GM18951 (cell line): ENCODE measurements around the gene FASN.

Experiments
- POLR2A ChIP-seq: IDR thresholded peaks from 4 replicates; pipeline ENCODE4 v1.6.1; 2011; ENCODE audit warnings: mild to moderate bottlenecking; ENCODE audit not compliant: insufficient read length, insufficient read depth; ENCODE audit errors: extremely low read depth
- in situ Hi-C: fragments of 300-500 bp; cut with MboI; formaldehyde crosslinking; loops from one replicate; pipeline ENCODE4 v1.12.0; 2022; ENCODE audit warnings: low sequenced_read_pairs, mixed read lengths, inconsistent platforms; ENCODE audit not compliant: unreplicated experiment

The FASN gene

DNA sequence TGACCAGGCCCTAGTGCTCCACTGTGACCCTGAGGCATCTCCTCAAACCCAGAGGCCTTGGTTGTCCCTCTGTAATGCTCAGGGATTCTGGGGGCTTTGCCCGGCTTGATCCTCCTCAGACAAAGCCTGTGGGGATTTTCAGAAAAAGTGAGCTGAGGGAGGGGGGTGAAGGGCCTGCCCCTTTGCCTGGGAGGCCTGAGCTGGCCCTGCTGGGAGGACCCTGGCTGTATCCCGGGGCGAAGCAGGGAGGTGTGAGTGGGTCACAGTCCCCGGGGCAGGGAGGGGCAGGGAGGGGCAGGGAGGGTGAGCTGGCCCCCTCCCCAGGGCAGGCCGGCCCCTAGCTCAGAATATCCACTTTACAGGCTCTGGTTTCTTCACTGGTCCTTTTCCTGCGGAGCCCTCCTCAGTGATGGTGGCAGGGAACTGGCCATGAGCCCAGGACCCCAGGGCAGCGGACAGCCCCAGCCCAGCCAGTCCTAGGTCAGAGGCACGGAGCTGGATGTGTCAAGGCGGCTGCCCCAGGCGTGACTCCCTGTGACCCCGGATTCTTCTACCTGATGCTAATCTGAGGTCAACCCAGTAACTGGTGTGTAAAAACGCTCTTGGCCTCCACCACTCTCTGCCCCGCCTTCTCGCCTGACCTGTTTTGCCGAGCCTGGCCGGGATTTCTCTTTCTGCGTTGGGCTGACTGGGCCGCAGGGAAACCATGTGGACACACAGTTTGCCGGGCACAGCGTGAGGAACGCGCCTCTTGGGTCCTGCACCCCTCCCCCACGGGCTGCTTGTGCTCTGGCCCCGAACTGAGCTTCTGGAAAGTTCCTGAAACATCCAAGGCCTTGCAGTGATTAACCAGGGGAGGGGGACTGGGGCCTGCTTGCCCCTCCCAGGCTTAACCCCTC is 5.8 kb upstream of the FASN start:
- in situ Hi-C loops: no loop called here
- no peak for TF ChIP-seq POLR2A

DNA sequence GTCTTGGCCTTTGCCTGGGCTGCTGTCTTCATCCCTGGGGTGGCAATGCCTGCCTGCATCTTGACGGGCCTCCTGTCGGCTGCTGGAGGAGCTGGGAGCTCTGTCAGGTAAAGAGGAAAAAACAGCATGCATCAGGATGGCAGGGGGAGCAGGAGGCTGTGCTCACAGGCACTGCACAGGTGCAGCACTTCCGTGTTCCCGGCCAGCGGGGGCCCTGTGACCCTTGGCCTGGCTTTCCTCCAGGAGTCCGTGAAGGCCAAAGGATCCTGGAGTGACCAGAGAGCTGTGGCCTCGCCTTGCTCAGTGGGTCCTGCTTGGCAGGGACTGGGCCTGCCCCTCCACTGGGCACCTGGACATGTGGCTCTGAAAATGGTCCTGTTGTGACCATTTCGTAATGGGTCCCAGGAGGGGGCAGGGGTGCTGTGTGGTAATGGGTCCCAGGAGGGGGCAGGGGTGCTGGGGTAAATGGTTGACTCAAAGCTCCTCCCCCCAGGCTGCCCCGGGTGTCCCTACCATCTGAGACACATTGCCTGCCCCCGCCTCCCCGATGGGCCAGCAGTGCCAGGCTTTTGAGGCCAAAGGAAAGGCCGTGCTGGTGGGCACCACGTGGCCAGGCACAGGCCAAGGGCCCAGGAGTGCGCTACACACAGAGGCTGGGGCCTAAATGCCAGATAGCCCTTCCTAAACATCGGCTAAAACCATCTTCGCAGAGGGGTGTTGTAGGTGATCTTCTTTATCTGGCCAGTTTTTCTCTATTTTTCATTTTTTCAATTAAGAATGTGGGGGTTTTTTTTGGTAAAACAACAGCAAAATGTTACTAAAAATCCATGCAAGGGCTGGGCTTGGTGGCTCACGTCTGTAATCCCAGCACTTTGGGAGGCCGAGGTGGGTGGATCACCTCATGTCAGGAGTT is 4.0 kb upstream of the FASN start:
- in situ Hi-C loops: no loop called here
- no peak for TF ChIP-seq POLR2A

DNA sequence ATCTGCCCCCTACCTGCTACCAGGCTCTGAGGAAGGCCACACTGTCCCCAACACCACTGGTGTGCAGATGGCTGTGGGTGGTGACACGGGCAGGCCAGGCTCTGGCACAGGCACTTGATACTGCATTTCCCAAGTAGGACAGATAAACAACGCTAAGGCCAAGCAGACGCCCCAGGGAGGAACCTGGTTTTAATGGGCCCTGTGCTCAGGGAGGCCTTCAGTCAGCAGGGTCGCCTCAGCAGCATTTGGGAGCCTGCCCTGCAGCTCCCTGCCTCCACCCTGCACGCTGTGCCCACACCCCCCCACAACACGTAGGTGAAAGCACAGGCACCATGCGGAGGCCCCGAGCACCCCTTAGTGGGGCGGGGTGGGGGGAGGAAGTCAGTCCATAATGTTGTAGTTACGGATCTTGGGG is 3.3 kb upstream of the FASN start:
- in situ Hi-C loops: no loop called here
- no peak for TF ChIP-seq POLR2A

DNA sequence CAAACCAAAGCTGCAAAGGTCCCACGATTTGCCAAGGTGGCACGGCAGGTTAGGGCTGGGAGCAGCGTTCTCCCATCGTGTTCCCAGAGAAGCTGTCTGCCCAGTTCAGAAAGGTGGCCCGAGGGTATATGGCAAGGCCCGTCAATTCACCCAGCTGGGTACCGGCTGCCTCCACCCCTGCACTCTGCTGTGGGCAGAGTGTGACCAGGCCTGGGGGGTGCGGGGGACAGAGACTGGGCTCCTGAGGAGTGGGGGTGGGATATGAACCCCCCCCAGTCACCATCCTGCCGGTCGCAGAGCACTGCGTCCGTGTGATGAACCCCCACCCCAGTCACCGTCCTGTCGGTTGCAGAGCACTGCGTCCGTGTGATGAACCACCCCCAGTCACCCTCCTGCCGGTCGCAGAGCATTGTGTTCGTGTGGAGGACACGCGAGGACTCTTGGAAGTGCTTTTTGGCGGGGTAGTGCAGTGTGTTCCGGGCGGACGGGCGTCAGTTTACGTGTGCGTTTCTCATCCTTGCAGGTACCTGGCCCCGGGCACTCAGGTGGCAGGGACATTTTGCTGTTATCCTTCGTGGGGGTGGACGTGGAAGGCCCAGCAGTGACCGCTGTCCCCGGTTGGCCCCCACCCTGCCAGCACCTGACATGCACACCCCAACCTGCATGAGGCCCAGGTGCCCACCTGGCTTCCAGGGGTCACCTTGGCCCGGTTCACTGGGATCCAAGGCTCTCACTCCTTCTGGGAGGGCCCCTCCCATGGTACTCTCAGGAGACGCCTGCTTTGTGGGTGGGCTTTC is 2.7 kb upstream of the FASN start:
- in situ Hi-C loops: no loop called here
- peak; percentile 15 for TF ChIP-seq POLR2A

DNA sequence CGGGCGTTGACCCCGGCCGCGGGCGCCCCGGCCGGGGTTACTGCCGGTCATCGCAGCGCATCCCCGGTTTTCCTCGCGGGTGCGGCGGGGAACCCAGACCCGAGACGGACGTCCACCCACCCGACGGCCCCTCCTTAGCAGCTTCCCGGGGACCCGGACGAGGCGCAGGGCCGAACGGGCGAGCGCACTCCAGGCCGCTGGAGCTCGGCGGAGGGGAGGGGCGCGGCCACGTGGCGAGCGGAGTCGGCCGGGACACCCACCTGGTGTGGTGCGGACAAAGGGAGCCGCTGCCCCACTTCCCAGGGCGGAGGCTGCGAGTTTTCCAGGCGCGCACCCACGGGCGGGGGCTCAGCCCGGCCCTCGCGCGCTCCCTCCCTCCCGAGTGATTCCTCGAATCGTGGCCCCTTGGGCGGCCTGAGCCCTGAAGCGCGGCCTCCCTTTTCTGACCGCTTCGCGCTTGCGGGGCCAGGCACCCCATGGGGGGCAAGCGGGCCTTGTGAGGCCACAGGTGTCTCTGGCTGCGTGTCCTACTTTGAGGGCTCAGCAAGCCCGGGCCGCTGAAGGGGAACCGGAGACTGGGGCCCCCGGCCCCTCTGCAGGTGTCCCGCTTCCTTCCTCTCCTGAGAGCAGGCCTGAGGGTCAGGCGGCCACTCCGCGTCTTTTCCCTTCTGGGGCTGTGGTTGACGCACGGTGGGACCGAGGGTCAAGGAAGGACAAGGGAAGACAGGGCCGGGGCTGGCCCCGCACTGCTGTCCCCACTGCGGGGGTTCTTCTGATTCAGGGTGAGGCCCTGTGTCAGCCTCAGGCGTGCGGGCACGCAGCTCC is 1.1 kb upstream of the FASN start:
- in situ Hi-C loops: no loop called here
- peak; percentile 50 for TF ChIP-seq POLR2A

DNA sequence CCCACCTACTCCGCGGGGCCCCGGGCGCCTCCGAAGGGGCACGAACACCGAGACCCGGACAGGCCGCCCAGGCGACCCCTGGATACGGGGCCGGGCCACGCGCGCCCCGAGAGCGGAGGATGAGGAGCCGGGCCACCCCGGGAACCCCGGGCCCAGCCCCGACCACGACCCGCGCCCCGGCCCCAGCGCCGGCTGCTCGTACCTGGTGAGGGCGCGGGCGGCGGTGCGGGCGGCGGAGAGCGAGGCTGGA is 192 bp downstream of the FASN start:
- no peak for TF ChIP-seq POLR2A
- in situ Hi-C loops: no loop called here

DNA sequence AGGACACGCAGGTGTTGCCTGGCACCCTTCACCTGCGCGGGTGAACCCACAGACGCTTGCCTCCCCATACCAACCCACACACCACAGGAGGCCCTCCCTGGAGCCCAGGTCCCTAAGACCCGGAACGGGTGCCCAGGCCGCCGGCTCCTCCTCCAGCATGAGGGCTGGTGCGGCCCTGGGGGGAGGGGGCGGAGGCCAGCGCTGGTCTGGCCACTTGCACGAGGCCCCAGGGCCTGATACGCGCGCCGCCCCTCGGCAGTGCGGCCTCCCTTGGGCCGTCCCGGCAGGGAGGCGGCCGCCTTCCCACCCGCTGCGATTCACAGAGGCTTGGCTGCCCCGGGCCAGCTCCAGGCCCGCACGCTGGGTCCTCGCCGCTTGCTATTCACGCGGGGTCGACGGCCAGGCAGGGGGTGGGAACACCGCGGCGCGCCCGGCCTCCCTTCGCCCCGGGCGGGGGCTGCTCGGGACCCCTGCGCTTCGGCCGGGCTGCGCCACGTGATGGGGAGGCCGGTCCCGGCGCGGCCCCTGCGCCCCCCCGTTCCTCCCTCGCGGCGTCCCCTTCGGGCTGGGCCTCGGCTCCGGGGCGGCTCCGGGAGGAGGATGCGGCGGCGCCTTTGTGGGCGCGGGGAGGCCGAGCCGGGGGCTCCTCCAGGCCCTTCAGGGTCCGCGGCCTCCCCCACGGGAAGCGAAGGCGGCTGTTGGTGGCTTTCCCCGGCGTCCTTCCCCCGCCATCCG is 685 bp downstream of the FASN start:
- in situ Hi-C loops: no loop called here
- peak; percentile 19 for TF ChIP-seq POLR2A

DNA sequence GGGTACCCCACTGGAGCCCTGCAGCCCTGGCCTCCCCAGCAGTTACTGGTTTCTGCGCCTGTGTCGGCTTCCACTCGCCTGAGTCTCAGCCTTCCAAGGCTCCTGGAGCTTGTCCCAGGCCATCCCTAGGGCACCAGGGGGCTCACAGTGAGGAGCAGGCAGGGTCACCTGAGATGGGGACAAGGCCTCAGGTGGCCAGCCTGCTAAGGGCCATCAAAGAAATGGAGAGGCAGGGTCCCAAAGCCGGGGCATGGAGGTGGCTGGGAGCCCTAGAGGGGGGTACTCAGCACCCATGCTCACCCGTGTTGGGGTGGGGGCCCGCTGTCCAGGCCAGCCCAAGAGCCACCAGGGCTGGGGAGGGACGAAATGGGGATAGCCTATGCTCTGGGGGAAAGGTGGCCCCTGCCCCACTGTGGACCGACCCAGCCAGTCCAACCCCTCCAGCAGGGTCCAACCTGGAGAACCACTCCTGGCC is 1.3 kb downstream of the FASN start:
- in situ Hi-C loops: no loop called here
- TF ChIP-seq POLR2A: no peak

DNA sequence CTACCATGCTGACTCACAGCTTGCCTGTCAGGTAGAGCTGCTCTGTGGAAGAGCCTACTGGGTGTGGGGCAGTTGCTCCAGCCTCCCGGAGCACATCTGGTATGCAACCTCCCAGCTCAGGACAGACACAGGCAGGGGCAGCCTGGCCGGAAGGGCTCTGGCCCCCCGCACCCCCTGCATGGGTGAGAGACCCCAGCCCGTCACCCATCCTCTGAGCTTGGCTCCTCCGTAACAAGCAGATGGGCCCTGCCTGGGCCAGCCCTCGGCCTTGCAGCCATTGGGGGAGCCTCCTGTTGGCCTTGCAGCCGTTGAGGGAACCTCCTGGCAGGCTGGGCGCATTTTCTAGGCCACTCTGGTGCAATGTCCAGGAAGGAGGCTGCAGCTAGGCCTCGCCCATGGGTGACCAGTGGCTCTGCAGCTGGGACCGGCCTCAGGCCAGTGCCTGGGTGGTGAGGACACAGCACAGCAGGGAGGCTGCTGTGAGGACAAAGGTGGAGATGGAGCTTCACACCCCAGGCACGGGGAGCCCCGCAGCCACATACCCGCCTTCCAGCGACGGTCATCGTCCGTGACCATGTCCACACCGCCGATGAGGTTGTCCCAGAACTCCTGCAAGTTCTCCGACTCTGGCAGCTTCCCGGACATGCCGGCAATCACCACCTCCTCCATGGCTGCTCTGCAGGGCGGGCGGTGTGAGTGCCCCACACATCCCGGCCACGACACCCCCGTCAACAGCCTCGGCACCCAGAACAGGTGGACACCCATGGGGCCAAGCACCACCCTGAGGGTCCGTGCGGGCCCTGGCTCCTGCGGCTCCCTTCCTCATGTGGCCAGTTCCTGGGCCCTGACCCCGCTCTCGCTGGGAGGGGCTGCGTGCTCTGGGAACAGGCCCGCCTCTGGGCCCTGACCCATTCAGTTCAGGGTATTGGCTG is 2.0 kb downstream of the FASN start:
- in situ Hi-C loops: no loop called here
- TF ChIP-seq POLR2A: no peak

DNA sequence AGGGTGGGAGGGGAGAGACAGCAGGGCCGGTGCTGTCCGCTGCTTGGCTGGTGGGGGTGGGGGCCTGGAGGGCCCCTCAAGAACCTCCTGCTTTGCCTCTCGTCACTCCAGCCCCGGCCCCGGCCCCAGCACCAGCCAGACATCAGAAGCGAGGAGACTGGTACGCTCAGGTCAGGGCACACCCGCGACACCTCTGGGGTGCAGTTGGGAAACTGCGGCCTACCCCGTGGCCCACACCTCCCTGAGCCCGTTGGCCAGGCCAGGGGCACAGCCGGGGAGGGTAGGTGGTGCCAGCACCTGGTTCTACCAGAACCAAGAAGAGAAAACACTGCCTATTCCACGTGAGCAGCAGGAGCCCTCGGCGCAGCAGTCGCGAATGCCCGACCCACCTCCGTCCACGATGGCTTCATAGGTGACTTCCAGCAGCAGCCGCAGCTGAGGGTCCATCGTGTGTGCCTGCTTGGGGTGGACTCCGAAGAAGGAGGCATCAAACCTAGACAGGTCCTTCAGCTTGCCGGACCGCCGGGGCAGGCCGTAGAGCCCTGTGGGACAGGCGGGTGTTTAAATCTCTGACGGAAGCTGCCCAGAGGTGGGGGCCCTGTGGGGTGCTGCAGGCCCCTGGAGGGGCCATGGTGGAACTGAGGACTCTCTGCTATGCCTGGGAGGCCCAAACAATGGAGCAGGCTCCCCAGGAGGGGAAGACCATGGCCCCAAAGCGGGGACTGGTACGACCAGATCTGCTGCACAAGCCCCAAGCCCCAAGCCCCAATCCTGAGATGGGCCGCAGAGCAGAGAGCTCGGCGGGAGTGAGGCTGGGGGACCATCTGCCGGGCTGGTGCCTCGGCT is 2.9 kb downstream of the FASN start:
- in situ Hi-C loops: no loop called here

More for the DNA sequence above, 2.9 kb downstream of the FASN start:
- TF ChIP-seq POLR2A: no peak
